Hepatocyte (in vitro differentiated cells): ENCODE measurements around the gene LSM10. TPM values are rescaled to one million over a fixed set of nuclear protein-coding genes. Genes with fewer than 3 reads are reported as not detected.

Source experiments
- DNase-seq: peaks from one replicate; pipeline ENCODE4 v3.0.0-alpha.2; 2016; ENCODE audit warnings: low spot score
- H2AFZ ChIP-seq: fragments of 200-600 bp; sonication (generic); 2 replicates; pipeline ENCODE4 v1.6.0; 2016; ENCODE audit warnings: antibody characterized with exemption, mild to moderate bottlenecking
- H3K27ac ChIP-seq: fragments of 200-600 bp; sonication (generic); 2 replicates; pipeline ENCODE4 v1.5.1; 2016; ENCODE audit warnings: mild to moderate bottlenecking
- H3K27me3 ChIP-seq: fragments of 200-600 bp; sonication (generic); 2 replicates; pipeline ENCODE4 v1.6.1; 2016
- H3K36me3 ChIP-seq: fragments of 200-600 bp; sonication (generic); replicated peaks from 2 replicates; pipeline ENCODE4 v1.5.1; 2016; ENCODE audit warnings: low read depth; ENCODE audit not compliant: insufficient read depth
- H3K4me1 ChIP-seq: fragments of 200-600 bp; sonication (generic); 2 replicates; pipeline ENCODE4 v1.5.1; 2016; ENCODE audit warnings: mild to moderate bottlenecking, moderate library complexity; ENCODE audit not compliant: insufficient read depth
- H3K4me2 ChIP-seq: fragments of 200-600 bp; sonication (generic); 2 replicates; pipeline ENCODE4 v1.6.0; 2016
- H3K4me3 ChIP-seq: fragments of 200-600 bp; sonication (generic); 2 replicates; pipeline ENCODE4 v1.5.1; 2016; ENCODE audit warnings: mild to moderate bottlenecking
- H3K79me2 ChIP-seq: fragments of 200-600 bp; sonication (generic); 2 replicates; pipeline ENCODE4 v1.6.0; 2017; ENCODE audit warnings: mild to moderate bottlenecking
- H3K9me2 ChIP-seq: fragments of 200-600 bp; sonication (generic); replicated peaks from 2 replicates; pipeline ENCODE4 v1.6.0; 2017; ENCODE audit warnings: mild to moderate bottlenecking; ENCODE audit not compliant: insufficient read depth
- H3K9me3 ChIP-seq: fragments of 200-600 bp; sonication (generic); 2 replicates; pipeline ENCODE4 v1.5.1; 2016; ENCODE audit warnings: low read depth, mild to moderate bottlenecking
- H4K20me1 ChIP-seq: fragments of 200-600 bp; sonication (generic); 2 replicates; pipeline ENCODE4 v1.6.0; 2016; ENCODE audit warnings: mild to moderate bottlenecking; ENCODE audit not compliant: insufficient read depth, poor library complexity, severe bottlenecking
- EZH2 ChIP-seq: fragments of 200-600 bp; sonication (generic); IDR thresholded peaks from 2 replicates; pipeline ENCODE4 v1.6.1; 2016; ENCODE audit warnings: antibody characterized with exemption, mild to moderate bottlenecking, borderline replicate concordance
- EZH2phosphoT487 ChIP-seq: fragments of 200-600 bp; sonication (generic); IDR thresholded peaks from one replicate; pipeline ENCODE4 v1.6.1; 2018; ENCODE audit warnings: antibody characterized with exemption, mild to moderate bottlenecking, low read depth, moderate library complexity; ENCODE audit not compliant: unreplicated experiment, severe bottlenecking
- WGBS: methylation state at CpG from one replicate; pipeline ENCODE4 v1.1.6; 2016; ENCODE audit warnings: low lambda C conversion rate; ENCODE audit errors: missing lambda C conversion rate; 5-methylcytosine and 5-hydroxymethylcytosine counted together
- polyA plus RNA-seq: library from polyadenylated mRNA; unstranded; fragments of >200 nt; fragmentation: Nextera tagmentation; extraction: Ambion mirVana; gene quantifications from 2 replicates; pipeline ENCODE4 v1.2.1, GENCODE V29; 2016
- total RNA-seq: library from RNA; depleted of rRNA; stranded (reverse); fragments of >200 nt; gene quantifications from 2 replicates; pipeline ENCODE4 v1.2.3, GENCODE V29; 2014
- TF ChIP-seq, protein P1 (sequence below): fragments of 200-600 bp; sonication (generic); IDR thresholded peaks from 2 replicates; pipeline ENCODE4 v1.5.1; 2016; ENCODE audit warnings: antibody characterized with exemption, mild to moderate bottlenecking; ENCODE audit not compliant: poor library complexity

Gene LSM10
- total and polyA plus RNA-seq, 2 experiments from 2014 or later = 9.4 to 63.9 TPM

DNA sequence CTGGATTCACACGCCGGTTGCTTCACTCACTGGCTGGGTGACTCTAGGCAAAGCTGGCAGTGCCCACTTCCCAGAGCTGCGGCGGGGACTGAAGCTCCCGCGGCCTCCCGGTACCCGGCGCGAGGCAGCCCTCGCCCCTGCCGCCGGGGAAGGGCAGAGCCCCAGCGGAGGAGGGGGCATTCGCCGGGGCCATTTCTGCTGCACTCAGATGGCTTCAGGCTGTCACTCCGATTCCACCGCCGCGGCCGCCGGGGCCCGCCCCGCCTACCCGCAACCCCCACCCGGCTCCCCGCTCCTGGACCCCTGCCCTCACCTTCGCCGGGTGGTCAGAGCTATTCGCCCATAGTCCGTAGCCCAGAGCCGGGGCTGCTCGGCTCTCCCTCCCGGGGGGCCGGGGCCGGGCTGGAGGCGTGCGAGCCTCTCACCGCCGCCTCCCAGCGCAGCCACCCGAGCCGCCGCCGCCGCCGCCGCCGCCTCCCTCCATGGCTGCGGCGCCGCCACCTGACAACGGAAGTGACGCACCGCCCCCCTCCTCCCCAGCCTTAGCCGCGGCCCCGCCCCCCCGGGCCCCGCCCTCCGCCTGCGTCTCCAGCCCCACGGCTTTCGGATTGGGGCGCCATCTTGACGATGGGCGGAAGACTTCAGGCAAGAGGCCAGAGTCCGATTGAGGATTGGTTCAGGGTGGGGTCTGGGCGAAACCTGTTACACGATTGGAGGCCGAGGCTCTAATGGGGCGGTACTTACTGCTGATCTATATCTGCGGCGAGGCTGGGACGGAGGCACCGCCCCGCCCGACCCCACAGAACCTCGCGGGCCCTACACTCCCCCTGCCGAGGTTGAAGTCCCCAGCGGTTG lies 12.1 kb downstream of the LSM10 start, which contains the start of gene STK40:
Gene STK40, minus strand, starts transcription at position 515 of the 855 bp plus-strand sequence. CDS start 24,592 bp downstream, outside the sequence.
- DNase-seq = peak; percentile 99
- Histone ChIP-seq H3K79me2 (peaks cover 47% of the 10 kb centered on the region), H3K27me3 (no peaks in the 10 kb centered on the region), H3K4me3 (peak within 1 kb of the TSS; percentile 63), H3K4me1 (peaks cover 15% of the 10 kb centered on the region), H3K9me2 (no peaks in the 10 kb centered on the region), H2AFZ (peak within 1 kb of the TSS; percentile 31), H3K27ac (peak within 1 kb of the TSS; percentile 97), H4K20me1 (peaks cover 40% of the 10 kb centered on the region), H3K9me3 (no peaks in the 10 kb centered on the region), H3K36me3 (no peaks in the 10 kb centered on the region), H3K4me2 (peak within 1 kb of the TSS; percentile 86)
- no peak for TF ChIP-seq EZH2phosphoT487
- TF ChIP-seq EZH2 = no peak
- TF ChIP-seq, protein P1, sequence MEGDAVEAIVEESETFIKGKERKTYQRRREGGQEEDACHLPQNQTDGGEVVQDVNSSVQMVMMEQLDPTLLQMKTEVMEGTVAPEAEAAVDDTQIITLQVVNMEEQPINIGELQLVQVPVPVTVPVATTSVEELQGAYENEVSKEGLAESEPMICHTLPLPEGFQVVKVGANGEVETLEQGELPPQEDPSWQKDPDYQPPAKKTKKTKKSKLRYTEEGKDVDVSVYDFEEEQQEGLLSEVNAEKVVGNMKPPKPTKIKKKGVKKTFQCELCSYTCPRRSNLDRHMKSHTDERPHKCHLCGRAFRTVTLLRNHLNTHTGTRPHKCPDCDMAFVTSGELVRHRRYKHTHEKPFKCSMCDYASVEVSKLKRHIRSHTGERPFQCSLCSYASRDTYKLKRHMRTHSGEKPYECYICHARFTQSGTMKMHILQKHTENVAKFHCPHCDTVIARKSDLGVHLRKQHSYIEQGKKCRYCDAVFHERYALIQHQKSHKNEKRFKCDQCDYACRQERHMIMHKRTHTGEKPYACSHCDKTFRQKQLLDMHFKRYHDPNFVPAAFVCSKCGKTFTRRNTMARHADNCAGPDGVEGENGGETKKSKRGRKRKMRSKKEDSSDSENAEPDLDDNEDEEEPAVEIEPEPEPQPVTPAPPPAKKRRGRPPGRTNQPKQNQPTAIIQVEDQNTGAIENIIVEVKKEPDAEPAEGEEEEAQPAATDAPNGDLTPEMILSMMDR = no peak
- under 1% methylated on average over 31 of the region's 82 CpGs for WGBS

DNA sequence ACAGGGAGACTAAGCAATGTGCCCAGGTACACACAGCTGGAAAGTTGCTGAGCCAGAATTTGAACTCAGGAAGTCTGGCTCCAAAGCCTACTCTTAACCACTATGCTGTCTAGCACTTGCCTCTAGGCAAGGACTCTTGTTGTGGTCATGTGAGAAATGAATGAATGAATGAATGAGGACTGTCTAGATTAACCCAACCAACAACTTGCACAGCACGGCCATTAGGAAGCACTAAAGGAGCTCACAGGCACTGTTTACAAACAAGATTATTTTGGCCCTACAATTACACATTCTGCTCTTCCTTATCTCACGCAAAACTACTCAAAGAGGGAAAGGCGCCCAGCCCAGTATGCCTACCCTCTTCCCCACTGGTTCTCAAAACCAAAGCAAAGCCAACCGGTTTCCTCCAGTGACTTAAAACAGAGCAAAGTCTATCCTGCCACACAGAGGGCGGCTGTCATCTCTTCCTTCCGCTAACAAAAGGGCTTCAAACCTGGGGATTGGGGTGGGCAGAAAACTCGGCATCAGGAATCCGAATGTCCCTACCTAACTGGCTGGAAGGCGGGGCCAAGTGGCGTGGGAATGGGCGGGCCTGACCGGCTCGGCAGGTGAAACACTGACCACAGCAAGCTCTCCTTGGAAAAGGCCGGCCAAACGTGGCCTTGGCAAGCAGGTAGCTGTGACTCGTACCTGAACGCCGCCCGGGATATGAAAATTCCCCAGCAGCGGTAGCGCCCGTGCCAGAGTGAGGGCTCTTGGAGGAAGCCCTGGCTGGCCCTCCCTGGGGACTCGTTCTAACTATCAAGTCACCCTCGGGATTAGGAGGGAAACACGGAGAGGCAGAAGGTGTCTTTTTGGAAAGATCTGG lies 12.9 kb downstream of the LSM10 start:
- Histone ChIP-seq H2AFZ (no peak overlapping the region), H3K27ac (peak overlapping the region; percentile 97), H3K4me2 (peak overlapping the region; percentile 86), H3K4me1 (peaks cover 24% of the 10 kb centered on the region), H3K9me2 (no peaks in the 10 kb centered on the region), H3K27me3 (no peaks in the 10 kb centered on the region), H3K9me3 (no peaks in the 10 kb centered on the region), H3K36me3 (no peaks in the 10 kb centered on the region), H4K20me1 (peaks cover 48% of the 10 kb centered on the region), H3K4me3 (peak overlapping the region; percentile 63), H3K79me2 (peaks cover 56% of the 10 kb centered on the region)
- 3% methylated on average over 25 of the region's 25 CpGs for WGBS
- TF ChIP-seq EZH2phosphoT487 (no peak), EZH2 (no peak)
- TF ChIP-seq, protein P1 = no peak
- DNase-seq = peak; percentile 87

DNA sequence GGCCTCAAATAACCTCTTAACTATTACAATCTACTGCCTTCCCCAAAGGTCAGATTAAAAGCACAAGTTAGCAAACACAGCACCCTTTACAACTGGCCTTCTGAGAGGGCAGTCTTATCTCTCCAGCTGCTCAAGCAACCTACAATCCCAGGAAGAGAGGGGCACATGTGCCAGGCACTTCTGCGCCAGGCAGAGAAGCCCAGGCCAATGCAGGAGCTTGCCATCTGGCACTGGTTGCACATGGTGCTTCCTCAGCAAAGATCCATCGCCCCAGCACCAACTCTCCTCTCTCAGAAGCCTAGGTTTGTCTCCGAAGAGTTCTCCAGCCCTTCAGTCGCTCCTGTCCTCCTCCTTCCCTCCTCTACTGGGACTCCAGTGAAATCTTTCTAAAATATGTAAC lies 14.5 kb downstream of the LSM10 start:
- Histone ChIP-seq H3K9me3 (no peaks in the 10 kb centered on the region), H3K27me3 (no peaks in the 10 kb centered on the region), H3K36me3 (no peaks in the 10 kb centered on the region), H3K4me2 (peak overlapping the region; percentile 86), H3K9me2 (no peaks in the 10 kb centered on the region), H3K4me3 (no peak overlapping the region), H4K20me1 (peaks cover 54% of the 10 kb centered on the region), H3K27ac (no peak overlapping the region), H2AFZ (no peak overlapping the region), H3K79me2 (peaks cover 70% of the 10 kb centered on the region), H3K4me1 (peaks cover 26% of the 10 kb centered on the region)
- TF ChIP-seq EZH2phosphoT487 (no peak), EZH2 (no peak)
- TF ChIP-seq, protein P1 = no peak
- DNase-seq = no peak
- WGBS = 94% methylated on average over 4 of the region's 4 CpGs
